H1 (cell line): ENCODE results near the gene FRAT2. TPM values are rescaled to one million over a fixed set of nuclear protein-coding genes. Genes with fewer than 3 reads are reported as not detected.

ENCODE experiments used
- CTCF ChIA-PET: fragments of 300-600 bp; sonication (Branson Sonifier 250); formaldehyde crosslinking; loops from one replicate; lab custom pipeline; 2021; ENCODE audit not compliant: partially characterized antibody; lab: Charles Lee
- POLR2A ChIA-PET: fragments of 300-600 bp; sonication (Branson Sonifier 250); formaldehyde crosslinking; loops from one replicate; lab custom pipeline; 2021; ENCODE audit warnings: inconsistent platforms; ENCODE audit not compliant: partially characterized antibody; lab: Charles Lee
- DNase-seq, 2 experiments: peaks; one replicate each; pipeline versions ENCODE4 v3.0.0 to v3.0.0-alpha.2; 2010 to 2022; ENCODE audit warnings: low spot score in 2 of 2, low read depth in 1 of 2, mixed read lengths in 1 of 2
- FAIRE-seq: peaks from 2 replicates; lab custom pipeline; 2011; peaks lifted over from hg19 to GRCh38; lab: Jason Lieb, UNC
- H2AFZ ChIP-seq: 2 replicates; pipeline ENCODE4 v1.8.1; 2012; ENCODE audit warnings: low read length, inconsistent platforms
- H2AK5ac ChIP-seq: 2 replicates; pipeline ENCODE4 v1.6.1; 2013; ENCODE audit warnings: low read depth, low read length
- H2BK120ac ChIP-seq: replicated peaks from 2 replicates; pipeline ENCODE3; 2013; ENCODE audit warnings: low read depth, low read length, inconsistent platforms
- H2BK12ac ChIP-seq: 2 replicates; pipeline ENCODE4 v1.6.1; 2013; ENCODE audit warnings: low read depth, low read length
- H2BK15ac ChIP-seq: 2 replicates; pipeline ENCODE4 v1.6.1; 2013; ENCODE audit warnings: low read length
- H2BK20ac ChIP-seq: 2 replicates; pipeline ENCODE4 v1.6.1; 2013; ENCODE audit warnings: low read length
- H2BK5ac ChIP-seq: 2 replicates; pipeline ENCODE4 v1.6.1; 2013; ENCODE audit warnings: low read depth, low read length
- H3K14ac ChIP-seq: 2 replicates; pipeline ENCODE4 v1.6.1; 2013; ENCODE audit warnings: inconsistent platforms; ENCODE audit not compliant: insufficient read length
- H3K18ac ChIP-seq: 2 replicates; pipeline ENCODE4 v1.6.1; 2013; ENCODE audit warnings: low read length; ENCODE audit errors: extremely low read depth
- H3K23ac ChIP-seq: 2 replicates; pipeline ENCODE4 v1.6.1; 2013; ENCODE audit warnings: inconsistent platforms; ENCODE audit not compliant: insufficient read length
- H3K23me2 ChIP-seq: 2 replicates; pipeline ENCODE4 v1.6.1; 2013; ENCODE audit warnings: low read depth, low read length
- H3K27ac ChIP-seq: 2 replicates; pipeline ENCODE4 v1.6.1; 2011; ENCODE audit warnings: low read depth, low read length, inconsistent platforms
- H3K27me3 ChIP-seq, 4 experiments: replicated peaks in 1 of 4; 1 replicate in 1 of 4; 2 replicates in 3 of 4; pipeline versions ENCODE4 v1.6.1 to v1.8.1; 2011 to 2013; ENCODE audit warnings: low read length in 3 of 4, mild to moderate bottlenecking in 3 of 4, inconsistent platforms in 2 of 4, mixed read lengths in 2 of 4, moderate library complexity in 1 of 4; ENCODE audit not compliant: control insufficient read depth in 3 of 4, insufficient read depth in 3 of 4; ENCODE audit errors: extremely low read depth in 1 of 4
- H3K36me3 ChIP-seq, 4 experiments: 2 replicates each; pipeline versions ENCODE4 v1.6.1 to v1.8.1; 2011 to 2013; ENCODE audit warnings: mild to moderate bottlenecking in 4 of 4, low read length in 3 of 4, moderate library complexity in 2 of 4, control low read depth in 1 of 4, inconsistent platforms in 1 of 4; ENCODE audit not compliant: insufficient read depth in 4 of 4, control insufficient read depth in 2 of 4
- H3K4ac ChIP-seq: replicated peaks from 2 replicates; pipeline ENCODE3; 2013; ENCODE audit warnings: low read length, low read depth, mixed read lengths, inconsistent platforms; ENCODE audit not compliant: insufficient read length
- H3K4me1 ChIP-seq, 4 experiments: replicated peaks in 1 of 4; 1 replicate in 1 of 4; 2 replicates in 3 of 4; pipeline versions ENCODE4 v1.6.1 to v1.8.1; 2011 to 2013; ENCODE audit warnings: low read length in 3 of 4, inconsistent platforms in 2 of 4, mixed read lengths in 1 of 4; ENCODE audit not compliant: insufficient read depth in 4 of 4, control insufficient read depth in 3 of 4
- H3K4me2 ChIP-seq, 2 experiments: 2 replicates each; pipeline versions ENCODE4 v1.6.1 to v1.8.1; 2011 to 2013; ENCODE audit warnings: low read depth in 2 of 2, low read length in 2 of 2, control low read depth in 1 of 2, inconsistent platforms in 1 of 2, mild to moderate bottlenecking in 1 of 2; ENCODE audit not compliant: insufficient read depth in 1 of 2
- H3K4me3 ChIP-seq, 4 experiments: fragments of 200-600, 300-600 bp in 1 of 4; sonication (generic), shearing (Covaris generic), sonication (Bioruptor Twin) in 1 of 4; 2 replicates each; pipeline versions ENCODE4 v1.5.1 to v1.8.1; 2011 to 2016; ENCODE audit warnings: low read length in 4 of 4, low read depth in 3 of 4, control low read depth in 2 of 4, inconsistent platforms in 2 of 4, mild to moderate bottlenecking in 2 of 4, mixed read lengths in 1 of 4, moderate library complexity in 1 of 4; ENCODE audit not compliant: insufficient read depth in 2 of 4; ENCODE audit errors: extremely low read depth in 1 of 4
- H3K56ac ChIP-seq: replicated peaks from 2 replicates; pipeline ENCODE3; 2013; ENCODE audit warnings: low read depth, mild to moderate bottlenecking, mixed read lengths, low read length, inconsistent platforms; ENCODE audit not compliant: insufficient read length
- H3K79me1 ChIP-seq: 2 replicates; pipeline ENCODE4 v1.6.1; 2013; ENCODE audit warnings: low read depth, low read length, control low read depth
- H3K79me2 ChIP-seq, 2 experiments: 2 replicates each; pipeline versions ENCODE4 v1.6.1 to v1.8.1; 2012 to 2013; ENCODE audit warnings: low read length in 2 of 2, mild to moderate bottlenecking in 2 of 2, inconsistent platforms in 1 of 2; ENCODE audit not compliant: insufficient read depth in 2 of 2, control insufficient read depth in 1 of 2
- H3K9ac ChIP-seq, 4 experiments: replicated peaks in 1 of 4; 1 replicate in 1 of 4; 2 replicates in 3 of 4; pipeline versions ENCODE4 v1.6.1 to v1.8.1; 2011 to 2013; ENCODE audit warnings: low read depth in 3 of 4, low read length in 3 of 4, control low read depth in 2 of 4, mild to moderate bottlenecking in 2 of 4, moderate library complexity in 2 of 4, inconsistent platforms in 1 of 4; ENCODE audit errors: extremely low read depth in 1 of 4
- H3K9me3 ChIP-seq, 2 experiments: 2 replicates each; pipeline versions ENCODE4 v1.6.1 to v1.8.1; 2012 to 2013; ENCODE audit warnings: mild to moderate bottlenecking in 2 of 2, moderate library complexity in 2 of 2, control low read depth in 1 of 2, inconsistent platforms in 1 of 2, low read depth in 1 of 2, low read length in 1 of 2, mixed read lengths in 1 of 2; ENCODE audit not compliant: insufficient read depth in 2 of 2
- H4K20me1 ChIP-seq, 2 experiments: replicated peaks in 1 of 2; 2 replicates each; pipeline versions ENCODE3 to v1.8.1; 2011 to 2013; ENCODE audit warnings: inconsistent platforms in 2 of 2, low read length in 2 of 2, mild to moderate bottlenecking in 1 of 2; ENCODE audit not compliant: insufficient read depth in 2 of 2, control insufficient read depth in 1 of 2
- H4K5ac ChIP-seq: 2 replicates; pipeline ENCODE4 v1.6.1; 2013; ENCODE audit warnings: low read length, low read depth, mixed read lengths, inconsistent platforms; ENCODE audit not compliant: insufficient read length
- H4K8ac ChIP-seq: 2 replicates; pipeline ENCODE4 v1.8.0; 2013; ENCODE audit warnings: mild to moderate bottlenecking, moderate library complexity, low read length, inconsistent platforms; ENCODE audit not compliant: insufficient read depth; ENCODE audit errors: extremely low read depth
- H4K91ac ChIP-seq: replicated peaks from 2 replicates; pipeline ENCODE3; 2013; ENCODE audit warnings: low read length, mixed read lengths, inconsistent platforms; ENCODE audit not compliant: insufficient read length
- ASH2L ChIP-seq: fragments of 200-600, 300-600 bp; sonication (generic); IDR thresholded peaks from one replicate; pipeline ENCODE4 v1.7.1; 2017; ENCODE audit warnings: low read length
- FOSL1 ChIP-seq: IDR thresholded peaks from 2 replicates; pipeline ENCODE4 v1.6.1; 2011; ENCODE audit warnings: mild to moderate bottlenecking, low read depth, low read length, moderate library complexity; ENCODE audit not compliant: insufficient read depth
- RFX5 ChIP-seq: IDR thresholded peaks from 2 replicates; pipeline ENCODE4 v1.6.1; 2011; ENCODE audit warnings: low read depth, low read length, improper control_type of control experiment, borderline replicate concordance
- TAF1 ChIP-seq: IDR thresholded peaks from 2 replicates; pipeline ENCODE4 v1.6.1; 2011; ENCODE audit warnings: mild to moderate bottlenecking, low read depth, low read length
- ZNF274 ChIP-seq: IDR thresholded peaks from 2 replicates; pipeline ENCODE4 v1.7.0; 2012; ENCODE audit warnings: low read length, borderline replicate concordance; ENCODE audit errors: extremely low read depth
- WGBS, 2 experiments: shearing (Covaris generic) in 1 of 2; methylation state at CpG; one replicate each; pipeline versions ENCODE4 v1.1.6 to v1.1.7; 2013 to 2015; ENCODE audit warnings: low lambda C conversion rate in 2 of 2, mixed read lengths in 2 of 2, inconsistent platforms in 1 of 2, low coverage in 1 of 2, missing lambda C conversion rate in 1 of 2; ENCODE audit not compliant: insufficient replicate concordance in 2 of 2, insufficient coverage in 1 of 2, insufficient read length in 1 of 2; ENCODE audit errors: extremely low coverage in 1 of 2, missing lambda C conversion rate in 1 of 2; 5-methylcytosine and 5-hydroxymethylcytosine counted together
- long read RNA-seq, 2 experiments: library from RNA in 1 of 2; library from capped mRNA in 1 of 2; stranded (forward); transcript quantifications; one replicate each; pipeline ENCODE4 v2.0.0, GENCODE V29; 2021; ENCODE audit warnings: inconsistent platforms in 1 of 2
- polyA minus RNA-seq, 3 experiments: library from RNA; depleted of rRNA, polyadenylated mRNA; stranded (reverse); fragments of >200 nt; gene quantifications; 1 replicate in 2 of 3; 2 replicates in 1 of 3; pipeline ENCODE4 v1.2.3, GENCODE V29; 2011
- polyA plus RNA-seq, 7 experiments: library from polyadenylated mRNA; depleted of rRNA in 3 of 7; stranded (reverse) in 5 of 7; unstranded in 2 of 7; fragments of >200 nt in 5 of 7; fragments of 200-250 nt in 2 of 7; gene quantifications; 1 replicate in 5 of 7; 2 replicates in 1 of 7; 4 replicates in 1 of 7; pipeline versions ENCODE4 v1.2.1 to v1.2.3, GENCODE V29; 2011 to 2013; ENCODE audit warnings: missing spikeins in 2 of 7, mixed read lengths in 2 of 7
- total RNA-seq: library from RNA; stranded (reverse); fragmentation: NEBNext Ultra II Directional; extraction: Animal tissue kit (Norgen Biotek cat#: 25700); gene quantifications from 2 replicates; pipeline ENCODE4 v1.2.1, GENCODE V29; 2021
- TF ChIP-seq, protein P1 (sequence below): IDR thresholded peaks from 2 replicates; pipeline ENCODE4 v1.6.1; 2012; ENCODE audit warnings: inconsistent platforms

The FRAT2 gene, protein sequence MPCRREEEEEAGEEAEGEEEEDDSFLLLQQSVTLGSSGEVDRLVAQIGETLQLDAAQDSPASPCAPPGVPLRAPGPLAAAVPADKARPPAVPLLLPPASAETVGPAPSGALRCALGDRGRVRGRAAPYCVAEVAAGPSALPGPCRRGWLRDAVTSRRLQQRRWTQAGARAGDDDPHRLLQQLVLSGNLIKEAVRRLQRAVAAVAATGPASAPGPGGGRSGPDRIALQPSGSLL
- total RNA-seq (83.0 and 87.7 TPM in 2 replicates), polyA plus RNA-seq (2011; rRNA removed) (47.4 and 58.4 TPM in 2 replicates), polyA minus RNA-seq (2011; rRNA and poly(A)+ RNA removed) (18.1 and 25.2 TPM in 2 replicates)
- polyA plus RNA-seq (2011; cell fraction: cytosol; rRNA removed) = 54.6 TPM
- polyA plus RNA-seq (2011; cell fraction: nucleus; rRNA removed) = 29.8 TPM
- polyA plus RNA-seq (2012, experiment 1 of 2) = 50.6 to 52.8 TPM (median 51.5 TPM) in 4 replicates
- 75.4 TPM for polyA plus RNA-seq (2012, experiment 2 of 2)
- 43.8 TPM for polyA plus RNA-seq (2013, experiment 1 of 2)
- 43.0 TPM for polyA plus RNA-seq (2013, experiment 2 of 2)
- 32.4 TPM for polyA minus RNA-seq (2011; cell fraction: cytosol; rRNA and poly(A)+ RNA removed)
- 34.7 TPM for polyA minus RNA-seq (2011; cell fraction: nucleus; rRNA and poly(A)+ RNA removed)
- long read RNA-seq, experiment 1, transcript FRAT2-201 (1 exons, 2,213 nt) = major isoform, 100 of 100 reads
- long read RNA-seq, experiment 1, partial matches to known transcripts = 0 of 100 reads
- long read RNA-seq, experiment 1, other reads (novel, unspliced or antisense) = 0 of 100 reads
- long read RNA-seq, experiment 2, transcript FRAT2-201 (1 exons, 2,213 nt) = major isoform, 59 of 59 reads
- long read RNA-seq, experiment 2, partial matches to known transcripts = 0 of 59 reads
- long read RNA-seq, experiment 2, other reads (novel, unspliced or antisense) = 0 of 59 reads

DNA sequence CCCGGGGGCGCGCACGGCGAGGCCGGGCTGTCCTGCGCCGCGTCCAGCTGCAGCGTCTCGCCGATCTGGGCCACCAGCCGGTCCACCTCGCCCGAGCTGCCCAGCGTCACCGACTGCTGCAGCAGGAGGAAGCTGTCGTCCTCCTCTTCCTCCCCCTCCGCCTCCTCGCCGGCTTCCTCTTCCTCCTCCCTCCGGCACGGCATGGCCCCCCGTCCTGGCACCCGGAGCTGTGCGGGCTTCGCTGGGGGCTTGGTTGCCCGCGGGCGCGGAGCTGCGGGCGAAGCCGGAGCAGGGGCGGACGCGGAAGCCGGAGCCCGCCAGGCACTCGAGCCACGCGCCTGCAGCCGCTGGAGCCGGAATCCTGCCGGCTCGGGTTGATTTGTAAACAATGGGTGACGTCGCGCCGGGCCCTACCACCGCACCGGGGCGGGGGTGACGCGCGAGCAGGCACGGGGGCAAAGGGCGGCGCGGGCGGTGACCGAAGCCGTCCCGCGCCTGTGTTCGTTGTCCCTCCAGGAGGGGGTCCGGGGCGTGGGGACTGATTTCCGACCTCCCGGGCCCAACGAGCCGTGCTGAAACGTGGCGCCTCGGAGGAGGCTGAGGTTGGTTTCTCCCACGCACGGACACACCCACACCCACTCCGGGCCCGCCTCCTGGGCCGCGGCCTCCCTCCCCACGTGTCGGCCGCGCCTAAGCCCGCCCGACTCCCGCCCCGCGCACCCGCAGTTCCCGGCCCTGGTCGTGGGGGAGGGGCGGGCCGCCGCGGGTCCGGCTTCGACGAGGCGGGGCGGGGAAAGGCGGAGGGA, at the start of gene FRAT2:
FRAT2 (minus strand) TSS at position 360 of the 806 bp plus-strand sequence; CDS start at position 203, 157 bp downstream.
- H3K14ac ChIP-seq = no peak within 1 kb of the TSS
- 2% methylated on average over 36 of the region's 103 CpGs; no CpG with 5 or more reads in 1 of the 2 experiments for WGBS, 2 experiments
- TF ChIP-seq TAF1 (peak; percentile 86), RFX5 (no peak), FOSL1 (no peak), ASH2L (no peak), ZNF274 (no peak)
- TF ChIP-seq, protein P1, sequence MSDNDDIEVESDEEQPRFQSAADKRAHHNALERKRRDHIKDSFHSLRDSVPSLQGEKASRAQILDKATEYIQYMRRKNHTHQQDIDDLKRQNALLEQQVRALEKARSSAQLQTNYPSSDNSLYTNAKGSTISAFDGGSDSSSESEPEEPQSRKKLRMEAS = peak; percentile 88

More for the DNA sequence above, at the start of gene FRAT2:
- Histone ChIP-seq H3K27ac (peak within 1 kb of the TSS; percentile 99), H3K4me1 (peaks cover 8 to 22% (median 12%) of the 10 kb centered on the region in 4 experiments), H2BK120ac (peak within 1 kb of the TSS; percentile 49), H2BK12ac (peak within 1 kb of the TSS; percentile 80; the same call in 1 of the 2 replicates), H3K23ac (no peak within 1 kb of the TSS), H2AFZ (no peak within 1 kb of the TSS; the same call in 1 of the 2 replicates), H3K36me3 (peaks cover 0 to 21% (median 3%) of the 10 kb centered on the region in 4 experiments; a peak in 4 of 8 replicates), H4K91ac (peak within 1 kb of the TSS; percentile 88), H3K23me2 (peaks cover 21% of the 10 kb centered on the region), H3K79me2 (peaks cover 29 to 47% of the 10 kb centered on the region in 2 experiments), H4K20me1 (peaks cover 14 to 19% of the 10 kb centered on the region in 2 experiments), H4K8ac (peak within 1 kb of the TSS; percentile 99), H3K27me3 (no peaks in the 10 kb centered on the region), H3K56ac (peak within 1 kb of the TSS; percentile 90), H3K79me1 (peaks cover 4% of the 10 kb centered on the region; the same call in 1 of the 2 replicates), H3K4ac (peak within 1 kb of the TSS; percentile 80), H2BK20ac (no peak within 1 kb of the TSS; the same call in 1 of the 2 replicates), H2AK5ac (no peak within 1 kb of the TSS), H3K18ac (peak within 1 kb of the TSS; percentile 91), H3K4me2 (peak within 1 kb of the TSS; percentile 84 to 96), H2BK5ac (peak within 1 kb of the TSS; percentile 98), H3K9ac (peak within 1 kb of the TSS; percentile 91 to 97 (median 94)), H2BK15ac (no peak within 1 kb of the TSS; the same call in 1 of the 2 replicates), H3K9me3 (no peaks in the 10 kb centered on the region), H3K4me3 (peak within 1 kb of the TSS; percentile 84 to 92 (median 91)), H4K5ac (peak within 1 kb of the TSS; percentile 84)
- FAIRE-seq = no peak
- DNase-seq = peak in 1 of 2 experiments; percentile 95
- ChIA-PET POLR2A (interaction anchor here (1.1 to 5.9 kb wide), 13 partner anchors 11 to 99 kb away, joined by 3 to 75 read pairs (median 7); partner anchors contain the start of genes ARHGAP19 and FRAT1), CTCF (interaction anchor here (0.6 to 3.7 kb wide), 5 partner anchors 15 to 100 kb away, joined by 3 to 28 read pairs (median 4); partner anchors contain the start of gene FRAT1)
